Hematopoietic multipotent progenitor cell treated with erythropoietin and hydrocortisone succinate and interleukin-3 and kit ligand, for 4 days (in vitro differentiated cells): ENCODE results near the gene SYT10.
"Not testable (repeated sequence)": the region's sequence is repeated elsewhere in the genome, so short reads cannot be mapped to it uniquely, and the experiment has no call there.

Experiments
- DNase-seq: peaks from one replicate; pipeline ENCODE4 v3.0.0-alpha.2; 2015

Gene SYT10

GRCh38 chr12:33349791-33350190, 89.8 kb downstream of the SYT10 start:
- no peak for DNase-seq

- DNase-seq: not testable (repeated sequence)
Measured at GRCh38 chr12:33331961-33332398, 107.6 kb downstream of the SYT10 start.

- DNase-seq: no peak
Measured at GRCh38 chr12:33330940-33331339, 108.7 kb downstream of the SYT10 start.
